DND-41 (cell line): ENCODE measurements around the gene FBXL19.

Experiments
- ATAC-seq: fragments of 200-7000 bp; cut with Tn5 transposase; 3 replicates; pipeline ENCODE4 v1.9.1; 2021; ENCODE audit warnings: low read depth; ENCODE audit not compliant: insufficient read depth
- DNase-seq: peaks from one replicate; pipeline ENCODE4 v3.0.0-alpha.2; 2020
- H2AFZ ChIP-seq: 2 replicates; pipeline ENCODE4 v1.6.0; 2012; ENCODE audit warnings: low read depth, low read length
- H3K27ac ChIP-seq: 2 replicates; pipeline ENCODE4 v1.5.1; 2012; ENCODE audit warnings: low read length, inconsistent platforms
- H3K27me3 ChIP-seq: fragments of 200-600 bp; sonication (generic); 2 replicates; pipeline ENCODE4 v1.6.0; 2012; ENCODE audit warnings: low read length, mild to moderate bottlenecking, inconsistent platforms; ENCODE audit not compliant: insufficient read depth, poor library complexity
- H3K36me3 ChIP-seq: 2 replicates; pipeline ENCODE4 v1.5.1; 2012; ENCODE audit warnings: low read length, inconsistent platforms; ENCODE audit not compliant: insufficient read depth
- H3K4me1 ChIP-seq: 2 replicates; pipeline ENCODE4 v1.5.1; 2012; ENCODE audit warnings: mild to moderate bottlenecking, low read length; ENCODE audit not compliant: insufficient read depth
- H3K4me2 ChIP-seq: 2 replicates; pipeline ENCODE4 v1.6.0; 2012; ENCODE audit warnings: mild to moderate bottlenecking, moderate library complexity, low read length, inconsistent platforms; ENCODE audit not compliant: insufficient read depth
- H3K4me3 ChIP-seq, 2 experiments: fragments of 200-600 bp in 1 of 2; shearing (Covaris generic) in 1 of 2; 2 replicates each; pipeline ENCODE4 v1.5.1; 2012 to 2016; ENCODE audit warnings: inconsistent platforms in 2 of 2, low read length in 2 of 2, mild to moderate bottlenecking in 2 of 2, low read depth in 1 of 2, moderate library complexity in 1 of 2
- H3K79me2 ChIP-seq: 2 replicates; pipeline ENCODE4 v1.6.0; 2012; ENCODE audit warnings: low read length, inconsistent platforms; ENCODE audit not compliant: insufficient read depth
- H3K9ac ChIP-seq: 2 replicates; pipeline ENCODE4 v1.6.0; 2012; ENCODE audit warnings: low read depth, mild to moderate bottlenecking, inconsistent platforms, low read length, moderate library complexity
- H3K9me3 ChIP-seq: 2 replicates; pipeline ENCODE4 v1.5.1; 2012; ENCODE audit warnings: low read length, moderate library complexity, mild to moderate bottlenecking, inconsistent platforms; ENCODE audit not compliant: insufficient read depth, severe bottlenecking
- H4K20me1 ChIP-seq: 2 replicates; pipeline ENCODE4 v1.6.0; 2012; ENCODE audit warnings: low read length; ENCODE audit not compliant: insufficient read depth
- CTCF ChIP-seq: IDR thresholded peaks from 2 replicates; pipeline ENCODE4 v1.5.1; 2012; ENCODE audit warnings: borderline replicate concordance, low read length, moderate library complexity, mild to moderate bottlenecking; ENCODE audit not compliant: poor library complexity, severe bottlenecking; ENCODE audit errors: extremely low read depth
- EZH2 ChIP-seq: IDR thresholded peaks from 3 replicates; pipeline ENCODE4 v1.6.1; 2012; ENCODE audit warnings: borderline replicate concordance, low read depth, mild to moderate bottlenecking, moderate library complexity, low read length, inconsistent platforms; ENCODE audit not compliant: severe bottlenecking

Gene FBXL19

GRCh38 chr16:30924913-30925631 is 1.7 kb downstream of the FBXL19 start:
- peak overlapping the region; percentile 86 for H3K4me2 ChIP-seq
- ATAC-seq (no peak), DNase-seq (no peak)
- peaks cover 48% of the 10 kb centered on the region for H3K36me3 ChIP-seq
- peak overlapping the region; percentile 66; the same call in 1 of the 2 replicates for H3K27ac ChIP-seq
- peaks cover 31% of the 10 kb centered on the region for H3K79me2 ChIP-seq
- H3K9ac ChIP-seq = peak overlapping the region; percentile 73
- no peaks in the 10 kb centered on the region for H3K9me3 ChIP-seq
- peaks cover 18% of the 10 kb centered on the region for H4K20me1 ChIP-seq
- no peak overlapping the region for H2AFZ ChIP-seq
- H3K27me3 ChIP-seq = no peaks in the 10 kb centered on the region
- peak overlapping the region; percentile 46 to 72; a peak in 3 of 4 replicates for H3K4me3 ChIP-seq
- H3K4me1 ChIP-seq = peaks cover 49% of the 10 kb centered on the region
- no peak for TF ChIP-seq EZH2
- TF ChIP-seq CTCF = no peak

GRCh38 chr16:30925632-30925987 is 2.2 kb downstream of the FBXL19 start:
- H3K4me3 ChIP-seq = peak overlapping the region in 1 of 2 experiments; percentile 72; a peak in 1 of 4 replicates
- no peak for TF ChIP-seq EZH2
- TF ChIP-seq CTCF = no peak
- H3K9me3 ChIP-seq = no peaks in the 10 kb centered on the region

GRCh38 chr16:30925995-30926811 is 2.8 kb downstream of the FBXL19 start:
- no peak for ATAC-seq
- Histone ChIP-seq H3K9ac (peak overlapping the region; percentile 73; the same call in 1 of the 2 replicates), H3K79me2 (peaks cover 31% of the 10 kb centered on the region)

More at GRCh38 chr16:30925632-30925987, 2.2 kb downstream of the FBXL19 start:
- Histone ChIP-seq H3K4me2 (peak overlapping the region; percentile 86), H3K9ac (peak overlapping the region; percentile 73; the same call in 1 of the 2 replicates), H3K27me3 (no peaks in the 10 kb centered on the region), H4K20me1 (peaks cover 18% of the 10 kb centered on the region), H3K4me1 (peaks cover 49% of the 10 kb centered on the region), H3K36me3 (peaks cover 50% of the 10 kb centered on the region), H3K27ac (no peak overlapping the region), H2AFZ (no peak overlapping the region), H3K79me2 (peaks cover 31% of the 10 kb centered on the region)
- DNase-seq (no peak), ATAC-seq (no peak)

More at GRCh38 chr16:30925995-30926811, 2.8 kb downstream of the FBXL19 start:
- Histone ChIP-seq H4K20me1 (peaks cover 18% of the 10 kb centered on the region), H3K36me3 (peaks cover 56% of the 10 kb centered on the region), H2AFZ (no peak overlapping the region), H3K4me1 (peaks cover 45% of the 10 kb centered on the region), H3K9me3 (no peaks in the 10 kb centered on the region), H3K4me2 (peak overlapping the region; percentile 86; the same call in 1 of the 2 replicates), H3K27me3 (no peaks in the 10 kb centered on the region), H3K4me3 (peak overlapping the region in 1 of 2 experiments; percentile 4; a peak in 1 of 4 replicates), H3K27ac (no peak overlapping the region; the same call in 1 of the 2 replicates)
- TF ChIP-seq EZH2 = no peak
- no peak for TF ChIP-seq CTCF
- DNase-seq = no peak
